Natural killer cell (primary cell): ENCODE measurements around the gene WHAMM. TPM values are rescaled to one million over a fixed set of nuclear protein-coding genes. Genes with fewer than 3 reads are reported as not detected.
"Not testable (repeated sequence)": the region's sequence is repeated elsewhere in the genome, so short reads cannot be mapped to it uniquely, and the experiment has no call there.

Source experiments
- ATAC-seq, 3 donors: fragments of 150-1000 bp in 2 of 3; fragments of 200-7000 bp in 1 of 3; cut with Tn5 transposase; 1 replicate in 1 of 3; 2 replicates in 2 of 3; pipeline ENCODE4 v1.10.0; 2021; ENCODE audit warnings: mild to moderate bottlenecking in 2 of 3, moderate library complexity in 2 of 3
- DNase-seq, 2 donors: peaks; one replicate each; pipeline versions ENCODE4 v3.0.0 to v3.0.0-alpha.2; 2013 to 2021; ENCODE audit warnings: mixed read lengths in 1 of 2
- H3K27ac ChIP-seq: one replicate; pipeline ENCODE4 v1.5.1; 2013; ENCODE audit warnings: mild to moderate bottlenecking, low read length
- H3K27me3 ChIP-seq: one replicate; pipeline ENCODE4 v1.6.1; 2013; ENCODE audit warnings: low read length; ENCODE audit not compliant: control insufficient read depth, insufficient read depth
- H3K36me3 ChIP-seq: one replicate; pipeline ENCODE4 v1.6.1; 2013; ENCODE audit warnings: low read length; ENCODE audit not compliant: control insufficient read depth, insufficient read depth
- H3K4me1 ChIP-seq: one replicate; pipeline ENCODE4 v1.6.1; 2013; ENCODE audit warnings: low read length; ENCODE audit not compliant: control insufficient read depth, insufficient read depth
- H3K4me3 ChIP-seq: one replicate; pipeline ENCODE4 v1.5.1; 2013; ENCODE audit warnings: low read length
- H3K9me3 ChIP-seq: one replicate; pipeline ENCODE4 v1.6.1; 2013; ENCODE audit warnings: low read length; ENCODE audit not compliant: control insufficient read depth, insufficient read depth
- H3K27ac Mint-ChIP-seq, 2 donors: one replicate each; pipeline ENCODE4 v1.8.0; 2022; ENCODE audit warnings: mild to moderate bottlenecking in 2 of 2, mixed read lengths in 2 of 2, moderate library complexity in 1 of 2
- H3K27me3 Mint-ChIP-seq, 2 donors: one replicate each; pipeline ENCODE4 v1.8.0; 2022; ENCODE audit warnings: low read depth in 2 of 2, mixed read lengths in 2 of 2
- H3K36me3 Mint-ChIP-seq: one replicate; pipeline ENCODE4 v1.8.0; 2022; ENCODE audit warnings: mixed read lengths
- H3K4me1 Mint-ChIP-seq, 2 donors: one replicate each; pipeline ENCODE4 v1.8.0; 2022; ENCODE audit warnings: mixed read lengths in 2 of 2
- H3K4me3 Mint-ChIP-seq: one replicate; pipeline ENCODE4 v1.8.0; 2022; ENCODE audit warnings: mild to moderate bottlenecking, moderate library complexity, mixed read lengths
- H3K9me3 Mint-ChIP-seq, 2 donors: one replicate each; pipeline ENCODE4 v1.8.0; 2022; ENCODE audit warnings: mixed read lengths in 2 of 2
- whole genome bisulfite sequencing: methylation state at CpG from one replicate; pipeline ENCODE4 v1.1.7; 2013; ENCODE audit warnings: missing lambda C conversion rate; ENCODE audit not compliant: insufficient coverage; 5-methylcytosine and 5-hydroxymethylcytosine counted together
- intact Hi-C: fragments of 100-400 bp; cut with micrococcal nuclease; formaldehyde crosslinking; loops from one replicate; pipeline ENCODE4 v1.14.2; 2022
- total RNA-seq, 4 donors: library from RNA; stranded (reverse); fragments of 120-200 nt in 1 of 4; gene quantifications; one replicate each; pipeline versions ENCODE4 v1.2.3 to v1.2.4, GENCODE V29; 2013 to 2022
- TF ChIP-seq, protein P1 (sequence below): fragments of 200-600 bp; IDR thresholded peaks from one replicate; pipeline ENCODE4 v1.8.0; 2022; ENCODE audit warnings: antibody characterized with exemption

Gene WHAMM
- total RNA-seq, 3 donors from 2014 or later (not counting 1 experiment from before 2014, with no cell fraction given), result 48.5 to 78.0 (median 67.6) TPM

DNA sequence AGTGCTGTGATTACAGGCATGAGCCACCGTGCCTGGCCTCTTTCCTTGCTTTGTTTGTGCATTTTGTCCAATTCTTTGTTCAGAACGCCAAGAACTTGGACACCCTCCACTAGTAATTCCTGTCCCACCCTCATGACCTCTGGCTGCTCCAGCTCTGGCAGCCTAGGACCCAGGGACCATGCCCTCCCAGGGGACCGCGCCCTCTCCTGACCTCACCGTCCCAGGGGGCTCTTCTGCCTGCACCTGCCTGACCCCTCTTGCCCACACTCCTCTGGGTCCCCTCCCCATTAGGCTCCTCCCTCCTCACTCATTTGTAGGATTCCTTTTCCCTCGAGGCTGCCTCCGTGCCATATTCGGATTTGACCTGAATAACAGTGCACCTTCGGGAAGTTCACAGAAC, 44.7 kb upstream of the WHAMM start:
- no peak for ATAC-seq
- H3K27ac Mint-ChIP-seq, result no peak overlapping the region

DNA sequence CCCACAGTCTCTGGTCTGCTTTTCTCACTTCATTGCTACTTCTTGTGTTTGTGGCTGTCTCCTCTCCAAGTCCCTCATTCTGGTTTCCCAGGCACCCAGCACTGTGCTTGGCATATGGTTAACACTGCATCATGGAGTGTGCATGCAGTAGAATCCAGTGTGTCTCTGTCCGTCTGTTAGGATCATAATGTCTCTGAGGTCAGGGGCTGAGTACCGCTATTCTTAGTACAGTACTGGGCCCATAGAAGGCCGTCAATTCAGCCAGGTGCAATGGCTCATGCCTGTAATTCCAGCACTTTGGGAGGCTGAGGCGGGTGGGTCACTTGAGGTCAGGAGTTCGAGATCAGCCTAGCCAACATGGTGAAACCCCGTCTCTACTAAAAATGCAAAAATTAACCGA, 43.2 kb upstream of the WHAMM start:
- H3K9me3 ChIP-seq, H3K4me3 ChIP-seq, DNase-seq, H3K27me3 ChIP-seq, H3K4me3 Mint-ChIP-seq, H3K9me3 Mint-ChIP-seq, intact Hi-C loops, H3K36me3 Mint-ChIP-seq, H3K4me1 Mint-ChIP-seq, H3K27ac Mint-ChIP-seq, H3K4me1 ChIP-seq, H3K27ac ChIP-seq, ATAC-seq, H3K27me3 Mint-ChIP-seq: not testable (repeated sequence)
- WGBS, result 96% methylated on average over 7 of the region's 7 CpGs
- peaks cover 12% of the 10 kb centered on the region for H3K36me3 ChIP-seq

More for the DNA sequence above, 44.7 kb upstream of the WHAMM start:
- no peak overlapping the region for H3K4me3 Mint-ChIP-seq
- H3K4me1 ChIP-seq, result no peaks in the 10 kb centered on the region
- WGBS, result 91% methylated on average over 9 of the region's 9 CpGs
- TF ChIP-seq, protein P1, sequence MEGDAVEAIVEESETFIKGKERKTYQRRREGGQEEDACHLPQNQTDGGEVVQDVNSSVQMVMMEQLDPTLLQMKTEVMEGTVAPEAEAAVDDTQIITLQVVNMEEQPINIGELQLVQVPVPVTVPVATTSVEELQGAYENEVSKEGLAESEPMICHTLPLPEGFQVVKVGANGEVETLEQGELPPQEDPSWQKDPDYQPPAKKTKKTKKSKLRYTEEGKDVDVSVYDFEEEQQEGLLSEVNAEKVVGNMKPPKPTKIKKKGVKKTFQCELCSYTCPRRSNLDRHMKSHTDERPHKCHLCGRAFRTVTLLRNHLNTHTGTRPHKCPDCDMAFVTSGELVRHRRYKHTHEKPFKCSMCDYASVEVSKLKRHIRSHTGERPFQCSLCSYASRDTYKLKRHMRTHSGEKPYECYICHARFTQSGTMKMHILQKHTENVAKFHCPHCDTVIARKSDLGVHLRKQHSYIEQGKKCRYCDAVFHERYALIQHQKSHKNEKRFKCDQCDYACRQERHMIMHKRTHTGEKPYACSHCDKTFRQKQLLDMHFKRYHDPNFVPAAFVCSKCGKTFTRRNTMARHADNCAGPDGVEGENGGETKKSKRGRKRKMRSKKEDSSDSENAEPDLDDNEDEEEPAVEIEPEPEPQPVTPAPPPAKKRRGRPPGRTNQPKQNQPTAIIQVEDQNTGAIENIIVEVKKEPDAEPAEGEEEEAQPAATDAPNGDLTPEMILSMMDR, result no peak
- H3K36me3 Mint-ChIP-seq, result no peaks in the 10 kb centered on the region
- H3K27ac ChIP-seq, result no peak overlapping the region
- peaks cover 0 to 4% of the 10 kb centered on the region in 2 donors for H3K4me1 Mint-ChIP-seq
- no peak overlapping the region for H3K4me3 ChIP-seq
- intact Hi-C loops, result no loop called here
- H3K27me3 Mint-ChIP-seq, result no peaks in the 10 kb centered on the region
- no peaks in the 10 kb centered on the region for H3K27me3 ChIP-seq
- DNase-seq, result no peak
- no peaks in the 10 kb centered on the region for H3K9me3 Mint-ChIP-seq
- H3K36me3 ChIP-seq, result peaks cover 15% of the 10 kb centered on the region
- no peaks in the 10 kb centered on the region for H3K9me3 ChIP-seq

DNA sequence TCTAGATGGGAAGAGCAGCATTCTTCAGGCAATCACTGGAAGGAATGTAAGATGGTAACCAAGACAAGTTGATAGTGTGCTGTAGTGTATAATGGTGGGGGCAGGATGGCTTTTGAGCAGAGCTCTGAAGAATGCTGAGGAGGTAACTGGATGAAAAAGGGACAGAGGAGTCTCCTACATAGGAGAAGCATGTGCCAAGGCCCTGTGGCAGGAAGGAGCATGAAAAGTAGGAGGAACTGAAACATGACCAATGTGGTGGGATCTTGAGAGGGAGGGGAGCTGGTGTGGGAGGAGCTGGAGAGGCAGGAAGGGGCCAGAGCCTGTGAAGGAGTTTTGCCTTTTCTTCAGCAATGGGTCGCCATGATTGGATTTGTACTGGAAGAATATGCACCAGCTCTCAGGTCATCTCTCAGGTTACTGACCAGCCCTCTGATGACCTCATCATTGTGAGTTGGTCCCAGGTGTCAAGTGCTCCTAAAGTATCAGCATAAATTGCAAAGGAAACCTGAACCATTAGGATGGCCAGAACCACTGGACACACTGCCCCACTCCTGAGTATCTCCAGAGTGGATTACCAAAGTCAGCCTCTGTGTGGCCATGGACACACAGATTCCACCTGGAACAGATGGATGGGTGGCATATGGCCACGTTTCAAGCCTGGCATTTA, 42.1 kb upstream of the WHAMM start:
- H3K4me3 ChIP-seq, result no peak overlapping the region
- 95% methylated on average over 2 of the region's 2 CpGs for WGBS
- no peaks in the 10 kb centered on the region for H3K9me3 Mint-ChIP-seq
- no peak for DNase-seq
- H3K4me1 Mint-ChIP-seq, result peaks cover 0 to 4% of the 10 kb centered on the region in 2 donors
- H3K27ac Mint-ChIP-seq, result no peak overlapping the region
- TF ChIP-seq, protein P1, result no peak
- peaks cover 9% of the 10 kb centered on the region for H3K36me3 ChIP-seq
- no peaks in the 10 kb centered on the region for H3K27me3 ChIP-seq
- H3K27ac ChIP-seq, result no peak overlapping the region
- intact Hi-C loops, result no loop called here
- H3K36me3 Mint-ChIP-seq, result no peaks in the 10 kb centered on the region
- H3K4me1 ChIP-seq, result no peaks in the 10 kb centered on the region
- ATAC-seq, result no peak
- no peak overlapping the region for H3K4me3 Mint-ChIP-seq
- no peaks in the 10 kb centered on the region for H3K9me3 ChIP-seq
- no peaks in the 10 kb centered on the region for H3K27me3 Mint-ChIP-seq

DNA sequence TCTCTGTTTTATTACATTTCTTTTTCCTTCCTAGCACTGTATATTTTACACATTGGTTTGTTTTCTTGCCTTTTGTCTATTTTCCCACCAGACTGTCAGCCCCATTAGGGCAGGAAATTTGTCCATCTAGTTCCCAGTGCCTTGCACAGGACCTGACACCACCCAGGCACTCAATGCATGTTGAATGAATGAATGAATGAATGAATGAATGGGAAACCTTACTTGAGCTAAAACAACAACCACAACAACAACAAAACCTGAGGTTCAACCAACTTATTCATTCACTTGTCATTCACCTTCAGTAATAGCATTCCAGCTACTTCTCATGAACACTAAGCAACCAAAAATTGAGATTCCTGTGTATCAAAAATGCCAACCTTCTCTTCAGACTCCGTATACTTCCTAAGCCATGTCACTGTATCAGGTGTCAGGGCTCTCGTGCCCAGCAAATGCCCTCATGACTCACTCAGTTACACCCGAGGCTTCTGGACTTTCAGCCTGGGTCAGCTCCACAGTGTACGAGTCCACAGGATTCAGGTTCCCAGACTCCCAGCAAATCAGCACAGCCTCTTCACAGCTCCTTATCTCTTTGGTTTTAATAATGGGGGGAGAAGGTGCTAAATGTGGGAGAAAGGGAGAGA, 40.9 kb upstream of the WHAMM start:
- no peak for DNase-seq
- 91% methylated on average over 3 of the region's 4 CpGs for WGBS
- TF ChIP-seq, protein P1, result no peak
- no peaks in the 10 kb centered on the region for H3K36me3 Mint-ChIP-seq
- H3K4me3 Mint-ChIP-seq, result no peak overlapping the region
- H3K27me3 Mint-ChIP-seq, result peaks cover 0 to 8% of the 10 kb centered on the region in 2 donors
- Histone ChIP-seq H3K9me3 (no peaks in the 10 kb centered on the region), H3K27me3 (no peaks in the 10 kb centered on the region), H3K4me1 (no peaks in the 10 kb centered on the region), H3K27ac (no peak overlapping the region), H3K4me3 (no peak overlapping the region), H3K36me3 (peaks cover 4% of the 10 kb centered on the region)
- no peak overlapping the region for H3K27ac Mint-ChIP-seq
- intact Hi-C loops, result no loop called here
- H3K4me1 Mint-ChIP-seq, result peaks cover 0 to 4% of the 10 kb centered on the region in 2 donors
- no peak for ATAC-seq
- no peaks in the 10 kb centered on the region for H3K9me3 Mint-ChIP-seq
